Retina (tissue), 1 donor: ENCODE results near the gene DVL2.
"Not testable (repeated sequence)": the region's sequence is repeated elsewhere in the genome, so short reads cannot be mapped to it uniquely, and the experiment has no call there.

Source experiments
- DNase-seq: peaks from one replicate; pipeline ENCODE4 v3.0.0-alpha.2; 2016

Gene DVL2

GRCh38 chr17:7254511-7254910 is 20.2 kb upstream of the DVL2 start:
- DNase-seq, result no peak

GRCh38 chr17:7253082-7253481 is 18.8 kb upstream of the DVL2 start:
- no peak for DNase-seq

GRCh38 chr17:7252176-7253043 is 18.1 kb upstream of the DVL2 start, which contains the start of gene ELP5:
Gene ELP5, plus strand, starts transcription at chr17:7252215. Its CDS starts 336 bp downstream, at chr17:7252551.
- no peak for DNase-seq

- DNase-seq, result peak; percentile 100
Measured at GRCh38 chr17:7251661-7252175, 17.4 kb upstream of the DVL2 start, which contains the start of gene CTDNEP1. Gene CTDNEP1, minus strand, starts transcription at chr17:7251734. Its CDS starts 438 bp downstream, at chr17:7251296.

GRCh38 chr17:7250695-7251627 is 16.6 kb upstream of the DVL2 start:
- DNase-seq, result peak; percentile 29

GRCh38 chr17:7249830-7250229 is 15.5 kb upstream of the DVL2 start:
- DNase-seq, result no peak

GRCh38 chr17:7249214-7249613 is 14.9 kb upstream of the DVL2 start:
- no peak for DNase-seq

GRCh38 chr17:7248796-7249195 is 14.5 kb upstream of the DVL2 start:
- DNase-seq, result no peak

GRCh38 chr17:7246779-7247178 is 12.5 kb upstream of the DVL2 start:
- no peak for DNase-seq

- not testable (repeated sequence) for DNase-seq
Measured at GRCh38 chr17:7243838-7244237, 9.5 kb upstream of the DVL2 start.

GRCh38 chr17:7243453-7243729 is 9.1 kb upstream of the DVL2 start:
- no peak for DNase-seq

- DNase-seq, result peak; percentile 100
Measured at GRCh38 chr17:7242717-7243452, 8.6 kb upstream of the DVL2 start.

- peak; percentile 99 for DNase-seq
Measured at GRCh38 chr17:7241783-7242716, 7.7 kb upstream of the DVL2 start, which contains the start of gene GABARAP. Gene GABARAP, minus strand, starts transcription at chr17:7242449. Its CDS starts 119 bp downstream, at chr17:7242330.

- DNase-seq, result no peak
Measured at GRCh38 chr17:7241090-7241733, 6.9 kb upstream of the DVL2 start.

- no peak for DNase-seq
Measured at GRCh38 chr17:7240375-7240774, 6.1 kb upstream of the DVL2 start.

GRCh38 chr17:7239091-7240027 is 5.0 kb upstream of the DVL2 start, which contains the start of gene PHF23:
Gene PHF23, minus strand, starts transcription at chr17:7239457. Its CDS starts 178 bp downstream, at chr17:7239279.
- DNase-seq, result peak; percentile 99

- peak; percentile 53 for DNase-seq
Measured at GRCh38 chr17:7238420-7239090, 4.2 kb upstream of the DVL2 start.

GRCh38 chr17:7237761-7238419 is 3.6 kb upstream of the DVL2 start:
- DNase-seq, result no peak
